ENCODE data around the gene DCAF8L2.

DNA sequence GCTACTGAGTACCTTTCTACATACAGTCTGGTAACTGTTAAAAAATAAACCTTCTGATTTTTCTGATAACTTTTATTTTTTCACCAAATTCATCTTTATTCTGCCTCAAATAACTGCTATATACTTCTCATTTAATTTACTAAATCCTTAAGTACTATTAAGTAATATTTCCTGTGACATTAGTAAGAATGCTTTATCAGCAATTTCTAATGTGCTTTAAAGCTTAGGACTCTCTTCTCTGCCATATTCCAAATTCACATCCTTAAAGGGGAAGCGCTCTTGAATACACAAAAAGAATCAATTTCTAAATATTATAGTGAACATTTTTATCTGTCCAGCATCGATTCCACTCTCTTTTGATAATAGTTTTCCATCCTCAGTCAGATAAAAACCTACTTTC lies 81.1 kb downstream of the DCAF8L2 start:
- TF ChIP-seq CTCF (IDR thresholded peaks at IDR 0.05 in 4 of 5, conservative IDR thresholded peaks at IDR 0.05 in 1 of 5) = no peak
- TF ChIP-seq POLR2A (IDR thresholded peaks at IDR 0.05) = no peak
